ENCODE results near the gene FILIP1. TPM values are rescaled to one million over a fixed set of nuclear protein-coding genes. Genes with fewer than 3 reads are reported as not detected.
A peak's percentile ranks its signal among the peaks of the same experiment; 100 is the strongest.

FILIP1 gene
- polyA plus RNA-seq, 3 donors = 2.3 to 3.5 (median 3.1) TPM

DNA sequence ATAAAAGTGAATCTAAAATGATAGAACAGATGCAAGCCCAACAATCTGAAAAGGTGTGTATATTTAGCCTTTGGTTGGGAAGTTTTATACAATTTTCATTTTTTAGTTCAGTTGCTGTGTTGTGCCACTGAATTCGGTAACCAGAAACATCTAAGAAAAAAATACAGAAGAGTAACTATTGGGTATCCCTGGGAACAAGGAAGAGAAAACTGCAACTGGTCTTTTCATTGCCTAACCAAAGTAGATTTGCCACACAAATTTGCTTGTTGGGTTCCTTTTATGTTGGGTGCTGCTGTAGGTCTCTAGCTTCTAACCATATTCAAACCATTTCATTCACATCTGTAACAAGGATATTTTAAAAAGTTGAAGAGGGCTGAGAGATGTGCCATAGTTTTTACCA lies 206.2 kb downstream of the FILIP1 start:
- no peak for DNase-seq (ENCODE audit: extremely low read depth in 1 of 11, low read depth in 9 of 11, low spot score in 4 of 11)

GRCh38 chr6:75286955-75287354 lies 206.6 kb downstream of the FILIP1 start:
- DNase-seq (ENCODE audit: extremely low read depth in 1 of 11, low read depth in 9 of 11, low spot score in 4 of 11) = no peak

DNA sequence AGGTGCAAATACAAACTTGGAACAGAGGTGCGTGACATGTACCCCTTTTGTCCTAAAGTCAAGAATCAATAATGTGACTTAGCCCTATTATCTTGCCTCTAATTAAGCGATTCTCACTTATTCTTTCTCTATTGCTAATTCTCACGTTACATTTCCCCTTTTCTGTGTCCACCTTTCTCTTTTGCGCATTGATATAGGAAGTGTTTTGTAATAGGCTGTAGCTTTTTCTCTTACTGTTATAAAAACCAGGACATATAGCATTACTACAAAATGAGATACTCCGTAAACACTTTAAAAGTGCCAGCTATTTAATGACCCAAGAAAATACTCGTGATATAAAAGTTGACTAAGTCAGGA lies 208.3 kb downstream of the FILIP1 start:
- DNase-seq (ENCODE audit: extremely low read depth in 1 of 11, low read depth in 9 of 11, low spot score in 4 of 11) = peak in 1 of 11 donors; percentile 18

- DNase-seq (ENCODE audit: extremely low read depth in 1 of 11, low read depth in 9 of 11, low spot score in 4 of 11) = peak; percentile 91 to 99 (median 96)
Measured at GRCh38 chr6:75284632-75285282, 208.8 kb downstream of the FILIP1 start, which contains the start of gene TMEM30A. Gene TMEM30A, minus strand, starts transcription at chr6:75284792. Its CDS starts 154 bp downstream, at chr6:75284638.

DNA sequence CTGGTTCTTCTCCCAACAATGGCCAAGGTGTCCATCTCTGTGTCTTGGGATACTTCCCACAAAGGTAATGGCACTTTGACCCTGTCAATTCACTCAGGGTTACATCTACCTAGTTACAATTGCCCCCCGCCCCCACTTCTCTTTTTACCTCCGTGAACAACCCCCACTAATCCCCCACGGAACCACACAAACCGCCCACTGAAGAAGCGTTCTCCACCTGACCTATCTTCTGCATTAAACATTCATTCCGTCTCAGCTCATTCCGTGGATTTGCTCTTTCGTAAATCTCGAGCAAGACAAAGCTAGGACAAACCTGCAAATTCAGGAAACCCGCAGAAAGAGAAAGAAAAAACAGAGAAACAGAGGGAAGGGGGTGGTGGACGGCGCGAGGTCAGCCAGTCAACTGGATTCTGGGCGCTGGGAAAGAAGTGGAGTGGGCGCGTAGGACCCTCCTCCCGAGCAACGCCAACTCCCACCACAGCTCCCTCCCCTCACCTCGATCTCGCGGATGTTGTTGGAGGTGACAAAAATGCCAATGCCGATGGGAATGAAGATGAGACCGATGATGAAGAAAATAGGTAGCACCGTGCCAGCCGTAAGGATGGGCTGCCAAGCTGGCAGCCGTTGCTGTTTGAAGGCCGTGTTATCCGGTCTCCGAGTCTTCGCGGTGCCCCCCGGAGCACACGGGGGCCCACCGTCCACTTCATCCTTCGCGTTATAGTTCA lies 209.5 kb downstream of the FILIP1 start:
- DNase-seq (ENCODE audit: extremely low read depth in 1 of 11, low read depth in 9 of 11, low spot score in 4 of 11) = peak in 7 of 11 donors; percentile 46 to 60 (median 54)

DNA sequence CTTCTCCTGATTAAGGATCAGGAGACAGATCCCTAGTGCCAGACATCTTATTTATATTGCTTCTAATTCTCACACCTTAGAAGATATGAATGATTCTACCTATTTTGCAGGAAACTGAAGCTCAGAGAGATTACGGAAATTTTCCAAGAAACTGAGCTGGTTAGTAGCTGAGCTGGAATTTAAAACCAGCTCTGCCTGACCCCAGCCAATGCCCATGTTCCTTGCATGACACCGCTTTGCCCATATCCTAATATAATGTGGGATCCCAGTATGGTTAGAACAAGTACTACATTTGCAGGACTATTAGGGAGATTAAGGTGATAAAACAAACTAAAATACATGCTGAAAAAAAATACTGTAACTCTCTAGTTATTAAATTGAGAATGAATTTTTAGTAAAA lies 210.9 kb downstream of the FILIP1 start:
- DNase-seq (ENCODE audit: extremely low read depth in 1 of 11, low read depth in 9 of 11, low spot score in 4 of 11) = no peak

DNA sequence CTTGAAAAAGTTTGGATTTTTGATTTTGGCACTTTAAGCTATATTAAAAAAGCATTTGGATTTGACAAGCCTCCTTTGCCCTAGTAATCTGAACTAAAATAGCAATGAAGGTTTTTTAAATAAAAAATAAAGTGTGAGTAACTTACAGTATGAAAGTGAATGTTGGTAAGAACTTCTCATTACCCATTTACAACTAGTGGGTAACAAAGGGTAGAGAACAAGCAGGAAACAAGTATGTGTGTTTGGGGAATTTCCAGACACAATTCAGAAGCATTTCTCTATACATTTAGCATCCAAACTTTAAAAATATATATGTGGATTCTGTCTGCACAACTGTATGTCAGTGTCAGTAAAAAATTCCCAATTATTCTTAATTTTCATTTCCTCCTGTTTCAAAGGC lies 211.9 kb downstream of the FILIP1 start:
- no peak for DNase-seq (ENCODE audit: extremely low read depth in 1 of 11, low read depth in 9 of 11, low spot score in 4 of 11)

DNA sequence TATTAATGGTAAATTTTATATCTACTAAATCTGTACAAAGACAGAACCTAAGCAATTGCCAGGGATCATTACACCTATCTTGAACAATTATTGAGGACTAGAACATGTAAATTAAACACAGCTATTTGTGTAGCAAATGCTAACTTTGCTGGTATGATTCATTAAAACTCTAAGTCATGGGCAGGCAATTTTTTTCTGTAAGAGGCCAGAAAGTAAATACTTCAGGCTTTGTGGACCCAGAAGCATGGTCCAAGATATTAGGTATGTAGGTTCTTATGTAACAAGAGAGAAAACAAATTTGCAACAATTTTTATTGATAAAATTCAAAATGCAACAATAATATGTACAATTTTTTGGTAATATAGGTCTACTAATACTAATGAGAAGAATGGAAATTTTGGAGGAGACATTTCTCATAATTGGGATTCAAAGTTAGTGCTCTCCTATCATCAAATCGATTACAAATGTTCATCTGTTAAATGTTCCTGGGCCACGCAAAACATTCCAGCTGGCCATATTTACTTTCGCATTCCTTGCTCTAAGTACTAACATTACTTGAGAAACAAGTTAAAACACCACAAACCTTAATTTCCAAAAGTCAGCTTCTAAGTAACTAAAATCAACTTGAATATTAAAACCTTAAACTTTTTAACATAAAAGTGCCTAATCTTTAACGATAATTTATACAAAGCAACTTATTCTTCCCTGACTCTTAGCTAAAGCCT lies 213.3 kb downstream of the FILIP1 start:
- no peak for DNase-seq (ENCODE audit: extremely low read depth in 1 of 11, low read depth in 9 of 11, low spot score in 4 of 11)

- no peak for DNase-seq (ENCODE audit: extremely low read depth in 1 of 11, low read depth in 9 of 11, low spot score in 4 of 11)
Measured at GRCh38 chr6:75279418-75279817, 214.2 kb downstream of the FILIP1 start.

GRCh38 chr6:75278474-75279077 lies 215.0 kb downstream of the FILIP1 start:
- no peak for DNase-seq (ENCODE audit: extremely low read depth in 1 of 11, low read depth in 9 of 11, low spot score in 4 of 11)

DNA sequence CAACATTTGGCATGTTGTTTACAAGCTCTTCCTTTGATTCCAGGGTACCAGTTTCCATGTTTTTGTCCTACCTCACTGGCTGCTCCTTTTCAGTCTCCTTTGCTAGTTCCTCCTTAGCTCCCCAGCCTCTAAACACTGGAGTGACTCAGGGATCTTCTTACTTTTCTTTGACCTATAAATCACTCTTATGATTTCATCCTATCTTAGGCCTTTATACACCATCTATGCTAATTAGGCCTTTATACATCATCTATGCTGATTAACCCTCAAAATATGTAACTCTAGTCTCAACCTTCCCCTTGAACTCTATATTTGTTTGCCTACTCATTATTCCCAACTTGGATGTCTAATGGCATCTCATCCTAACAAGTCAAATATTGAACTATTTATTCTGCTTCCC lies 218.5 kb downstream of the FILIP1 start:
- no peak for DNase-seq (ENCODE audit: extremely low read depth in 1 of 11, low read depth in 9 of 11, low spot score in 4 of 11)

DNA sequence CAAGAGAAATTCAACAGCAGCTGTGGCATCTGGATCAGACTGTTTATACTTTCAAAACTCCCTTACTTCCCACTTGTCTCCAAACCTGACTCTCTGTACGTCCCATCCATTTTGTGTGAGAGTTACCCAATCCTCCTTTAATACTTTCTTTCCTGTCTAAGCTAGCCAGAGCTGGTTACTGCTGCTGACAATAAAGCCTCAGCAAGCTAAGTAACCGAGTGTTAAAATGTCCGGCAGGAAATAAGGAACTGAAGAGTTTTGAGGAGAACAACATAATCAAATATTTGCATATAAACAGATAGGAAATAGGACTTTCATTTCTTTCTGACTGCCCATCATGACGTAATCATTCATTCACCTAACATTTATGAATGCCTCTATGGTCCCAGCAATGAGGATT lies 220.6 kb downstream of the FILIP1 start:
- no peak for DNase-seq (ENCODE audit: extremely low read depth in 1 of 11, low read depth in 9 of 11, low spot score in 4 of 11)

GRCh38 chr6:75272145-75272840 lies 221.3 kb downstream of the FILIP1 start:
- DNase-seq (ENCODE audit: extremely low read depth in 1 of 11, low read depth in 9 of 11, low spot score in 4 of 11) = no peak

DNA sequence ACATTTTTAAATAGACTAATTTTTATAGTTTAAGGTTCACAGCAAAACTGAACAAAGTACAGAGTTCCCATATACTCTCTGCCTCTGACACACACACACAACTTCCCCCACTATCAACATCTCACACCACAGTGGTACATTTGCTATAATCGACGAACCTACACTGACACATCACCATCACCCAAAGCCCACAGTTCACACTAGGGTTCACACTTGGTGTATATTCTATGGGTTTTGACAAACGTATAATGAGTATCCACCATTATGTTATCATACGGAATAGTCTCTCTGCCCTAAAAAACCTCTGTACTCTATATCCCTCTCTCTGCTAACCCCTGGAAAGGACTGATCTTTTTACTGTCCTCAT lies 224.6 kb downstream of the FILIP1 start:
- DNase-seq (ENCODE audit: extremely low read depth in 1 of 11, low read depth in 9 of 11, low spot score in 4 of 11) = no peak

DNA sequence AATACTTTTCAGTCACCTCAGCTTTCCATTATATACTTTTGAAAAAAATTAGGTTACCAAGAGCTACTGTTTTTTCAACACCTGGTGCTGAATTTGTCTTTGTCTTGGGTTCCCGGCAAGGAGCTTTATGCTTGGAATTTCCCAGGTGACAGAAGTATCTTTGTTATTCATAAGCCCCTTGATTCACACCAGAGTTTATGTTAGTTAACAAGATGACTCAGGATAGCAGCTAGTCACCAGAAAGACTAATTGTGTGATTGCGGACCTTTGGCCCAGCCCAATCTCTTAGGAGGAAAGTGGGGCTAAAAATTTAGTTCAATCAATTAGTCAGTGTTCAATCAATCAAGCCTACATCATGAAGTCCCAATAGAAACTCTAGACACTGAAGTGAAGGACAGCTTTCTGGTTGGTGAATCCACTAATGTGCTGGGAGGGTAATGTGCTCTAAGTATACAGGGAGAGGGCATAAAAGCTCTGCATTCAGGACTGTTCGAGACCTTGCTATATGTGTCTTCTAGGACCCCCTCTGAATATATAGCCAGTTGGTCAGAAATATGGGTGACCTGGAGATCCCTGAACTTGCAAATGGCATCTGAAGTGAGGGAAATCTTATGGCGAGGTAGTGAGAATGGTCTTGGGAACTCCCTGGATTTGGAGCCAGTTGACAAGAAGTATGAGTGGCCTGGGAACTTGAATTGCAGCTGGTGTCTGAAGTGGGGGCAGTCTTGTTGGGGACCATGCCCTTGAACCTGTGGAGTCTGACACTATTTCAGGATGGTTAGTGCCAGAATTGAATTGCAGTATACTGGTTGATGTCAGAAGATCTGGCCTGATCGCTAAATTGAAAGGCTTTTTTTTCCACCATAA lies 225.2 kb downstream of the FILIP1 start:
- no peak for DNase-seq (ENCODE audit: extremely low read depth in 1 of 11, low read depth in 9 of 11, low spot score in 4 of 11)

DNA sequence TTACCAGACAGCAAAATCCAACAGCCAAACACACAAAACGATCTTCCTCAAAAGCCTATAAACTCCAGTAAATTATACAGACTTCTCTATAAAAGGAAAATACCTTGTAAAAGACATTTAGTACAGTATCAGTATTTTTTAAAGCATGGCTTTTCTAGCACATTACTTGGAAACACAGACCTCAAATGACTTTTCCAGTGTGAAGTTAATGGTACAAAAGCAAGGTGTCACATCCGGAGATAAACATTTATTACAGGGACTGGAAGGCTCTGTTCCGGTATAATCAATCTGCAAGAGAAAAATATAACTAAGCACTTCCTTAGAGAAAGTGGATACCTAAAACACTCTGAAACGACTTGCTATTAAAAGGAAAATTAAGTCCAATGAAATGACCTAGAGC lies 226.1 kb downstream of the FILIP1 start:
- DNase-seq (ENCODE audit: extremely low read depth in 1 of 11, low read depth in 9 of 11, low spot score in 4 of 11) = no peak

DNA sequence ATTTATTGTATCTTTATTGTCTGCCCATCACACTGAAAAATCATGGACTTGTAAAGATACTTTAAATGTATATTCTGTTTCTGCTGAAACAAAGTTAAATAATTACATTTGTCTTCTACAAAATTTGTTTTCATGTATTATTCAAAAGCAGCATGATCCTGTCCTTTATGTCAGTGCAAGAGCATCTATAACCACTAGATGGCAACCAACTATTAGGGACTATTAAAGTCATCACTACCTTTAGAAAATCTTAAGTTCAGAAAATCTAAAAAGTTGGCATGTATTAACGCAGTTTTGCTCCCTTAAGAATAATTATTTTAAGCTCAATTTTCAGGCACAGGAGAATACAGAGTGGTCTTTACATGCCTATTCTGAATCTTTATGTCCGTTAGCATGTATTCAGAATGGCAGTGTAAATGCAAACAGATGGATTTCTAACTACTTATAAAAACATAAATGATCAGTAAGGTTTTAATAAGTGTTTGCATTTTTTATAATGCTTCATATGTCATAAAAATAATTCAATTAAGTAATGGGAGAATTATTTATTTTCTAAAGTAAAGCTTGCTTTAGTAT lies 226.8 kb downstream of the FILIP1 start:
- no peak for DNase-seq (ENCODE audit: extremely low read depth in 1 of 11, low read depth in 9 of 11, low spot score in 4 of 11)

DNA sequence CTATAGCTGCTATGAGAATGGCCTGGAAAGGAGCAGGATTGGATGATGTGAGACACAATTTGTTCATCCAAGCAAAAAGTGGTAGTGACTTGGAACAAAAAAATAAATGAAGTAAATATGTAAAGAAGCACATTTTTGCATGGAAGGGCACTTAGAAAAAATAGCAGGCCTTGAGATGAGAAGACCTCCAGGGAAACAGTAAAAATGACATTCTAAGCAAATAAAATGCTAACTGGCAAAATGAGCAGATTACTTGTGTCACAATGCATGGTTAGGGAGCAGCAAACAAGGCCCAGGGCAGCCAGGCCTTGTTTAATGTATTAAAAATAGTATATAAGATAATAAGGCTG lies 230.2 kb downstream of the FILIP1 start:
- no peak for DNase-seq (ENCODE audit: extremely low read depth in 1 of 11, low read depth in 9 of 11, low spot score in 4 of 11)

Data from renal cortex interstitium (tissue), 11 donors.